A549 treated with AZD9567 at 1 μM for 4 hours (cell line): ENCODE results near the gene FMO4. TPM values are rescaled to one million over a fixed set of nuclear protein-coding genes. Genes with fewer than 3 reads are reported as not detected.

Experiments
- total RNA-seq: library from RNA; stranded (reverse); fragments of 200-300 nt; extraction: Qiagen RNA extraction; gene quantifications from 5 replicates; pipeline ENCODE4 v1.2.3, GENCODE V29; 2022; ENCODE audit not compliant: insufficient read depth

FMO4 gene
- total RNA-seq: 0.28 to 0.45 TPM (median 0.35 TPM) in 4 of 5 replicates, not detected in the other

GRCh38 chr1:171313835-171314320 lies at the start of gene FMO4:
FMO4 (plus strand) TSS chr1:171314183; CDS start chr1:171319826, 5,643 bp downstream.

Other genes starting within 250 kb of the FMO4 start
- not detected in 5 replicates for gene FMO3, start 223.3 kb upstream of the FMO4 start, total RNA-seq
- not detected in 5 replicates for gene FMO2, start 128.9 kb upstream of the FMO4 start, total RNA-seq
- gene FMO1, start 65.7 kb upstream of the FMO4 start, total RNA-seq: not detected in 5 replicates
- gene PRRC2C, start 171.3 kb downstream of the FMO4 start, total RNA-seq: 63.7 to 85.0 TPM (median 70.9 TPM) in 5 replicates